ENCODE data around the gene MRPL55.

DNA sequence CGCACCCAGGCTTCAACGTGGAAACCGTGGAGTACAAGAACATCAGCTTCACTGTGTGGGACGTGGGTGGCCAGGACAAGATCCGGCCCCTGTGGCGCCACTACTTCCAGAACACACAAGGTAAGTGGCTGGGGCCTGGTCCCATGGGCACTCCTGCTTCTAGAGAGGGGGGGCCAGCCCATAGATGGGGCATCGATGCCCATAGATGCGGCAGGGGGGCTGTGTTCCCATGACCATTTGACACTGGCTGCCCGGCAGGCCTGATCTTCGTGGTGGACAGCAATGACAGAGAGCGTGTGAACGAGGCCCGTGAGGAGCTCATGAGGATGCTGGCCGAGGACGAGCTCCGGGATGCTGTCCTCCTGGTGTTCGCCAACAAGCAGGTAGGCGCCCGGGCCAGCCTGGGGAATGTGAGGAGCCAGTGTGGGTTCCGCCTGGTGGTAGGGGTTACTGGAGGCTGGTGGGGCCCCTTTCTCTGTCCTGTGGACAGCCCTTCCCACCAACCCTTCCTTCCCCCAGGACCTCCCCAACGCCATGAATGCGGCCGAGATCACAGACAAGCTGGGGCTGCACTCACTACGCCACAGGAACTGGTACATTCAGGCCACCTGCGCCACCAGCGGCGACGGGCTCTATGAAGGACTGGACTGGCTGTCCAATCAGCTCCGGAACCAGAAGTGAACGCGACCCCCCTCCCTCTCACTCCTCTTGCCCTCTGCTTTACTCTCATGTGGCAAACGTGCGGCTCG lies 11.6 kb downstream of the MRPL55 start:
- TF ChIP-seq, protein P1, sequence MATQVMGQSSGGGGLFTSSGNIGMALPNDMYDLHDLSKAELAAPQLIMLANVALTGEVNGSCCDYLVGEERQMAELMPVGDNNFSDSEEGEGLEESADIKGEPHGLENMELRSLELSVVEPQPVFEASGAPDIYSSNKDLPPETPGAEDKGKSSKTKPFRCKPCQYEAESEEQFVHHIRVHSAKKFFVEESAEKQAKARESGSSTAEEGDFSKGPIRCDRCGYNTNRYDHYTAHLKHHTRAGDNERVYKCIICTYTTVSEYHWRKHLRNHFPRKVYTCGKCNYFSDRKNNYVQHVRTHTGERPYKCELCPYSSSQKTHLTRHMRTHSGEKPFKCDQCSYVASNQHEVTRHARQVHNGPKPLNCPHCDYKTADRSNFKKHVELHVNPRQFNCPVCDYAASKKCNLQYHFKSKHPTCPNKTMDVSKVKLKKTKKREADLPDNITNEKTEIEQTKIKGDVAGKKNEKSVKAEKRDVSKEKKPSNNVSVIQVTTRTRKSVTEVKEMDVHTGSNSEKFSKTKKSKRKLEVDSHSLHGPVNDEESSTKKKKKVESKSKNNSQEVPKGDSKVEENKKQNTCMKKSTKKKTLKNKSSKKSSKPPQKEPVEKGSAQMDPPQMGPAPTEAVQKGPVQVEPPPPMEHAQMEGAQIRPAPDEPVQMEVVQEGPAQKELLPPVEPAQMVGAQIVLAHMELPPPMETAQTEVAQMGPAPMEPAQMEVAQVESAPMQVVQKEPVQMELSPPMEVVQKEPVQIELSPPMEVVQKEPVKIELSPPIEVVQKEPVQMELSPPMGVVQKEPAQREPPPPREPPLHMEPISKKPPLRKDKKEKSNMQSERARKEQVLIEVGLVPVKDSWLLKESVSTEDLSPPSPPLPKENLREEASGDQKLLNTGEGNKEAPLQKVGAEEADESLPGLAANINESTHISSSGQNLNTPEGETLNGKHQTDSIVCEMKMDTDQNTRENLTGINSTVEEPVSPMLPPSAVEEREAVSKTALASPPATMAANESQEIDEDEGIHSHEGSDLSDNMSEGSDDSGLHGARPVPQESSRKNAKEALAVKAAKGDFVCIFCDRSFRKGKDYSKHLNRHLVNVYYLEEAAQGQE (IDR thresholded peaks at IDR 0.05; ENCODE audit: unreplicated experiment) = no peak
- TF ChIP-seq, protein P2, sequence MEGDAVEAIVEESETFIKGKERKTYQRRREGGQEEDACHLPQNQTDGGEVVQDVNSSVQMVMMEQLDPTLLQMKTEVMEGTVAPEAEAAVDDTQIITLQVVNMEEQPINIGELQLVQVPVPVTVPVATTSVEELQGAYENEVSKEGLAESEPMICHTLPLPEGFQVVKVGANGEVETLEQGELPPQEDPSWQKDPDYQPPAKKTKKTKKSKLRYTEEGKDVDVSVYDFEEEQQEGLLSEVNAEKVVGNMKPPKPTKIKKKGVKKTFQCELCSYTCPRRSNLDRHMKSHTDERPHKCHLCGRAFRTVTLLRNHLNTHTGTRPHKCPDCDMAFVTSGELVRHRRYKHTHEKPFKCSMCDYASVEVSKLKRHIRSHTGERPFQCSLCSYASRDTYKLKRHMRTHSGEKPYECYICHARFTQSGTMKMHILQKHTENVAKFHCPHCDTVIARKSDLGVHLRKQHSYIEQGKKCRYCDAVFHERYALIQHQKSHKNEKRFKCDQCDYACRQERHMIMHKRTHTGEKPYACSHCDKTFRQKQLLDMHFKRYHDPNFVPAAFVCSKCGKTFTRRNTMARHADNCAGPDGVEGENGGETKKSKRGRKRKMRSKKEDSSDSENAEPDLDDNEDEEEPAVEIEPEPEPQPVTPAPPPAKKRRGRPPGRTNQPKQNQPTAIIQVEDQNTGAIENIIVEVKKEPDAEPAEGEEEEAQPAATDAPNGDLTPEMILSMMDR (conservative IDR thresholded peaks at IDR 0.05; ENCODE audit: low read depth in 2 of 2) = no peak
- TF ChIP-seq POLR2AphosphoS5 (IDR thresholded peaks at IDR 0.05; ENCODE audit: low read depth) (no peak), ZNF331 (CRISPR knock-in tag; IDR thresholded peaks at IDR 0.05; ENCODE audit: low read depth) (no peak), EZH2phosphoT487 (IDR thresholded peaks at IDR 0.05; ENCODE audit: unreplicated experiment) (no peak), CREB1 (CRISPR knock-in tag; IDR thresholded peaks at IDR 0.05; ENCODE audit: low read depth) (no peak), EZH2 (IDR thresholded peaks at IDR 0.05; ENCODE audit: low read depth, unreplicated experiment) (no peak), JUNB (IDR thresholded peaks at IDR 0.05; ENCODE audit: unreplicated experiment) (no peak), STAT1 (IDR thresholded peaks at IDR 0.05; ENCODE audit: unreplicated experiment) (no peak), NANOG (IDR thresholded peaks at IDR 0.05; ENCODE audit: borderline replicate concordance) (no peak), ZNF114 (CRISPR knock-in tag; IDR thresholded peaks at IDR 0.05) (no peak)
- TF ChIP-seq, protein P3, sequence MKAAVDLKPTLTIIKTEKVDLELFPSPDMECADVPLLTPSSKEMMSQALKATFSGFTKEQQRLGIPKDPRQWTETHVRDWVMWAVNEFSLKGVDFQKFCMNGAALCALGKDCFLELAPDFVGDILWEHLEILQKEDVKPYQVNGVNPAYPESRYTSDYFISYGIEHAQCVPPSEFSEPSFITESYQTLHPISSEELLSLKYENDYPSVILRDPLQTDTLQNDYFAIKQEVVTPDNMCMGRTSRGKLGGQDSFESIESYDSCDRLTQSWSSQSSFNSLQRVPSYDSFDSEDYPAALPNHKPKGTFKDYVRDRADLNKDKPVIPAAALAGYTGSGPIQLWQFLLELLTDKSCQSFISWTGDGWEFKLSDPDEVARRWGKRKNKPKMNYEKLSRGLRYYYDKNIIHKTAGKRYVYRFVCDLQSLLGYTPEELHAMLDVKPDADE (IDR thresholded peaks at IDR 0.05) = no peak
- TF ChIP-seq, protein P4, sequence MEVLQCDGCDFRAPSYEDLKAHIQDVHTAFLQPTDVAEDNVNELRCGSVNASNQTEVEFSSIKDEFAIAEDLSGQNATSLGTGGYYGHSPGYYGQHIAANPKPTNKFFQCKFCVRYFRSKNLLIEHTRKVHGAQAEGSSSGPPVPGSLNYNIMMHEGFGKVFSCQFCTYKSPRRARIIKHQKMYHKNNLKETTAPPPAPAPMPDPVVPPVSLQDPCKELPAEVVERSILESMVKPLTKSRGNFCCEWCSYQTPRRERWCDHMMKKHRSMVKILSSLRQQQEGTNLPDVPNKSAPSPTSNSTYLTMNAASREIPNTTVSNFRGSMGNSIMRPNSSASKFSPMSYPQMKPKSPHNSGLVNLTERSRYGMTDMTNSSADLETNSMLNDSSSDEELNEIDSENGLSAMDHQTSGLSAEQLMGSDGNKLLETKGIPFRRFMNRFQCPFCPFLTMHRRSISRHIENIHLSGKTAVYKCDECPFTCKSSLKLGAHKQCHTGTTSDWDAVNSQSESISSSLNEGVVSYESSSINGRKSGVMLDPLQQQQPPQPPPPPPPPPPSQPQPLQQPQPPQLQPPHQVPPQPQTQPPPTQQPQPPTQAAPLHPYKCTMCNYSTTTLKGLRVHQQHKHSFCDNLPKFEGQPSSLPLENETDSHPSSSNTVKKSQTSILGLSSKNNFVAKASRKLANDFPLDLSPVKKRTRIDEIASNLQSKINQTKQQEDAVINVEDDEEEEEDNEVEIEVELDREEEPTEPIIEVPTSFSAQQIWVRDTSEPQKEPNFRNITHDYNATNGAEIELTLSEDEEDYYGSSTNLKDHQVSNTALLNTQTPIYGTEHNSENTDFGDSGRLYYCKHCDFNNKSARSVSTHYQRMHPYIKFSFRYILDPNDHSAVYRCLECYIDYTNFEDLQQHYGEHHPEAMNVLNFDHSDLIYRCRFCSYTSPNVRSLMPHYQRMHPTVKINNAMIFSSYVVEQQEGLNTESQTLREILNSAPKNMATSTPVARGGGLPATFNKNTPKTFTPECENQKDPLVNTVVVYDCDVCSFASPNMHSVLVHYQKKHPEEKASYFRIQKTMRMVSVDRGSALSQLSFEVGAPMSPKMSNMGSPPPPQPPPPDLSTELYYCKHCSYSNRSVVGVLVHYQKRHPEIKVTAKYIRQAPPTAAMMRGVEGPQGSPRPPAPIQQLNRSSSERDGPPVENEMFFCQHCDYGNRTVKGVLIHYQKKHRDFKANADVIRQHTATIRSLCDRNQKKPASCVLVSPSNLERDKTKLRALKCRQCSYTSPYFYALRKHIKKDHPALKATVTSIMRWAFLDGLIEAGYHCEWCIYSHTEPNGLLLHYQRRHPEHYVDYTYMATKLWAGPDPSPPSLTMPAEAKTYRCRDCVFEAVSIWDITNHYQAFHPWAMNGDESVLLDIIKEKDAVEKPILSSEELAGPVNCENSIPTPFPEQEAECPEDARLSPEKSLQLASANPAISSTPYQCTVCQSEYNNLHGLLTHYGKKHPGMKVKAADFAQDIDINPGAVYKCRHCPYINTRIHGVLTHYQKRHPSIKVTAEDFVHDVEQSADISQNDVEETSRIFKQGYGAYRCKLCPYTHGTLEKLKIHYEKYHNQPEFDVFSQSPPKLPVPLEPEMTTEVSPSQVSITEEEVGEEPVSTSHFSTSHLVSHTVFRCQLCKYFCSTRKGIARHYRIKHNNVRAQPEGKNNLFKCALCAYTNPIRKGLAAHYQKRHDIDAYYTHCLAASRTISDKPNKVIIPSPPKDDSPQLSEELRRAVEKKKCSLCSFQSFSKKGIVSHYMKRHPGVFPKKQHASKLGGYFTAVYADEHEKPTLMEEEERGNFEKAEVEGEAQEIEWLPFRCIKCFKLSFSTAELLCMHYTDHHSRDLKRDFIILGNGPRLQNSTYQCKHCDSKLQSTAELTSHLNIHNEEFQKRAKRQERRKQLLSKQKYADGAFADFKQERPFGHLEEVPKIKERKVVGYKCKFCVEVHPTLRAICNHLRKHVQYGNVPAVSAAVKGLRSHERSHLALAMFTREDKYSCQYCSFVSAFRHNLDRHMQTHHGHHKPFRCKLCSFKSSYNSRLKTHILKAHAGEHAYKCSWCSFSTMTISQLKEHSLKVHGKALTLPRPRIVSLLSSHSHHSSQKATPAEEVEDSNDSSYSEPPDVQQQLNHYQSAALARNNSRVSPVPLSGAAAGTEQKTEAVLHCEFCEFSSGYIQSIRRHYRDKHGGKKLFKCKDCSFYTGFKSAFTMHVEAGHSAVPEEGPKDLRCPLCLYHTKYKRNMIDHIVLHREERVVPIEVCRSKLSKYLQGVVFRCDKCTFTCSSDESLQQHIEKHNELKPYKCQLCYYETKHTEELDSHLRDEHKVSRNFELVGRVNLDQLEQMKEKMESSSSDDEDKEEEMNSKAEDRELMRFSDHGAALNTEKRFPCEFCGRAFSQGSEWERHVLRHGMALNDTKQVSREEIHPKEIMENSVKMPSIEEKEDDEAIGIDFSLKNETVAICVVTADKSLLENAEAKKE (CRISPR knock-in tag; IDR thresholded peaks at IDR 0.05) = no peak

All from GM23338 (cell line).